OCI-LY1 (cell line): ENCODE measurements around the gene IGLL5.

Experiments used
- H2AFZ ChIP-seq: fragments of 200-600 bp; sonication (generic), shearing (Covaris generic); 2 replicates; pipeline ENCODE4 v1.6.0; 2014; ENCODE audit warnings: antibody characterized with exemption, mild to moderate bottlenecking, low read length
- H3F3A ChIP-seq: fragments of 200-600 bp; sonication (generic), shearing (Covaris generic); 2 replicates; pipeline ENCODE4 v1.6.0; 2014; ENCODE audit warnings: mild to moderate bottlenecking, antibody characterized with exemption, low read length, moderate library complexity; ENCODE audit not compliant: insufficient read depth
- H3K27ac ChIP-seq: fragments of 200-600 bp; sonication (generic); 2 replicates; pipeline ENCODE4 v1.5.1; 2014; ENCODE audit warnings: low read length, mixed run types, mild to moderate bottlenecking, low read depth; ENCODE audit not compliant: poor library complexity, severe bottlenecking
- H3K27me3 ChIP-seq: fragments of 200-600 bp; sonication (generic); 2 replicates; pipeline ENCODE4 v1.6.0; 2014; ENCODE audit warnings: antibody characterized with exemption, mild to moderate bottlenecking, low read length, moderate library complexity; ENCODE audit not compliant: insufficient read depth
- H3K36me3 ChIP-seq: fragments of 200-600 bp; sonication (generic); 2 replicates; pipeline ENCODE4 v1.6.1; 2014; ENCODE audit warnings: mild to moderate bottlenecking, antibody characterized with exemption, low read length, moderate library complexity, mixed read lengths; ENCODE audit not compliant: insufficient read depth
- H3K4me1 ChIP-seq: fragments of 200-600 bp; sonication (generic); 2 replicates; pipeline ENCODE4 v1.5.1; 2014; ENCODE audit warnings: mild to moderate bottlenecking, low read length, moderate library complexity; ENCODE audit not compliant: insufficient read depth, severe bottlenecking
- H3K4me2 ChIP-seq: fragments of 200-600 bp; sonication (generic), shearing (Covaris generic); 2 replicates; pipeline ENCODE4 v1.6.1; 2014; ENCODE audit warnings: low read length
- H3K4me3 ChIP-seq: fragments of 200-600 bp; sonication (generic); 2 replicates; pipeline ENCODE4 v1.5.1; 2014; ENCODE audit warnings: low read length, low read depth, mild to moderate bottlenecking, mixed read lengths; ENCODE audit not compliant: poor library complexity, severe bottlenecking
- H3K79me2 ChIP-seq: fragments of 200-600 bp; shearing (Covaris generic); 2 replicates; pipeline ENCODE4 v1.6.1; 2016; ENCODE audit warnings: mixed run types, low read length, mixed read lengths; ENCODE audit not compliant: insufficient read depth
- H3K9ac ChIP-seq: fragments of 200-600 bp; sonication (generic), shearing (Covaris generic); 2 replicates; pipeline ENCODE4 v1.6.1; 2014; ENCODE audit warnings: mild to moderate bottlenecking, low read length, mixed read lengths
- H3K9me2 ChIP-seq: fragments of 200-600 bp; sonication (generic), shearing (Covaris generic); 2 replicates; pipeline ENCODE4 v1.6.1; 2014; ENCODE audit warnings: low read depth, mild to moderate bottlenecking, low read length, mixed read lengths
- H3K9me3 ChIP-seq: fragments of 200-600 bp; shearing (Covaris generic); 2 replicates; pipeline ENCODE4 v1.6.1; 2014; ENCODE audit warnings: low read length, mixed read lengths
- H4K20me1 ChIP-seq: fragments of 200-600 bp; sonication (generic), shearing (Covaris generic); 2 replicates; pipeline ENCODE4 v1.6.0; 2016; ENCODE audit warnings: mild to moderate bottlenecking, low read length; ENCODE audit not compliant: insufficient read depth
- EZH2 ChIP-seq: fragments of 200-600 bp; sonication (generic), shearing (Covaris generic); IDR thresholded peaks from 2 replicates; pipeline ENCODE4 v1.8.0; 2017; ENCODE audit warnings: borderline replicate concordance, mixed run types, mild to moderate bottlenecking, antibody characterized with exemption, low read length, moderate library complexity, mixed read lengths
- TF ChIP-seq, protein P1 (sequence below): fragments of 200-600 bp; sonication (generic), shearing (Covaris generic); IDR thresholded peaks from 2 replicates; pipeline ENCODE4 v1.5.1; 2017; ENCODE audit warnings: mild to moderate bottlenecking, antibody characterized with exemption, low read length, moderate library complexity, mixed read lengths

IGLL5 gene

DNA sequence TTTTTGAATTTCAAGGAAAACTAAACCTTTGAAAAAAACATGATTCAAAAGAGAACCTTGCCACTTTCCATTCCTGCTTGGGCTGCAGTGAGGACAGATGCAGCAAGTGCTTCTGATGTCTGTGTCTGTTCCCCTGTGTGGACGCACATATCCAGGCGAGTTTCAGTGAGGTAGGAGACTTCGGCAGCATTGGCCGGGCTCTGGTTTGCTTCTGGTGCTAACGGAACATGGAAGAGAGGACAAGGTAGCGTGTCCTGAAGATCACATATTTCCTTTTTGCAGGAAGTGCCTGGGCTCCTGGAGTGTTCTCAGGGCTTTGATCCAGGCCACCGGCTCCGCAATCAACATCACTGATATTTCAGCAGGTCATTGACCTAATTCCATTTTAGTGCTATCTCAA lies 33.1 kb upstream of the IGLL5 start:
- H3K27me3 ChIP-seq, result no peaks in the 10 kb centered on the region
- H2AFZ ChIP-seq, result no peak overlapping the region
- peak overlapping the region; percentile 94 for H3K27ac ChIP-seq
- H4K20me1 ChIP-seq, result no peaks in the 10 kb centered on the region
- H3K4me3 ChIP-seq, result no peak overlapping the region
- H3K9me3 ChIP-seq, result no peaks in the 10 kb centered on the region
- no peak overlapping the region; the same call in 1 of the 2 replicates for H3K9ac ChIP-seq
- H3K79me2 ChIP-seq, result peaks cover 26% of the 10 kb centered on the region
- no peak overlapping the region for H3K4me2 ChIP-seq
- H3K36me3 ChIP-seq, result peaks cover 77% of the 10 kb centered on the region
- H3K9me2 ChIP-seq, result no peaks in the 10 kb centered on the region
- H3F3A ChIP-seq, result peaks cover 20% of the 10 kb centered on the region
- no peak for TF ChIP-seq EZH2
- TF ChIP-seq, protein P1, sequence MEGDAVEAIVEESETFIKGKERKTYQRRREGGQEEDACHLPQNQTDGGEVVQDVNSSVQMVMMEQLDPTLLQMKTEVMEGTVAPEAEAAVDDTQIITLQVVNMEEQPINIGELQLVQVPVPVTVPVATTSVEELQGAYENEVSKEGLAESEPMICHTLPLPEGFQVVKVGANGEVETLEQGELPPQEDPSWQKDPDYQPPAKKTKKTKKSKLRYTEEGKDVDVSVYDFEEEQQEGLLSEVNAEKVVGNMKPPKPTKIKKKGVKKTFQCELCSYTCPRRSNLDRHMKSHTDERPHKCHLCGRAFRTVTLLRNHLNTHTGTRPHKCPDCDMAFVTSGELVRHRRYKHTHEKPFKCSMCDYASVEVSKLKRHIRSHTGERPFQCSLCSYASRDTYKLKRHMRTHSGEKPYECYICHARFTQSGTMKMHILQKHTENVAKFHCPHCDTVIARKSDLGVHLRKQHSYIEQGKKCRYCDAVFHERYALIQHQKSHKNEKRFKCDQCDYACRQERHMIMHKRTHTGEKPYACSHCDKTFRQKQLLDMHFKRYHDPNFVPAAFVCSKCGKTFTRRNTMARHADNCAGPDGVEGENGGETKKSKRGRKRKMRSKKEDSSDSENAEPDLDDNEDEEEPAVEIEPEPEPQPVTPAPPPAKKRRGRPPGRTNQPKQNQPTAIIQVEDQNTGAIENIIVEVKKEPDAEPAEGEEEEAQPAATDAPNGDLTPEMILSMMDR, result no peak
- peaks cover 95% of the 10 kb centered on the region for H3K4me1 ChIP-seq

DNA sequence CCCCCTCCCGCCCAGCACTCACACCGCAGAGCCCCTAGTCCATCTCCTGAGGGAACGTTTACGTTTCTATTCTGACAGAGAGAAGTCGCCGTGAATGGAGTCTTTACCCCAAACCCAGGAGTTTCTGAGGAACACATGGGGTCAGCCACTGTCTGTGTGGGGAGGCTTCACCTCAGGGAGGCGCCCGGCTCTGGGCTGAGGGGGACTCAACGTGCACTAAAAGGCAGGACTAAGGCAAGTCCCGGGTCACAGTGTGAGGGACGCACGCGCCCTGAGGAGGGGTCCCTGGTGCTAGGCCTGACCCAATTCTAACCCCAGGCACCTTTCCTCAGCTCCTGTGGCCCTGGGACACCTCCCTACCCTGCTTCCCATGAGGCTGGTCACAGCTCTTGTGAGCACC lies 32.5 kb upstream of the IGLL5 start:
- H3K4me1 ChIP-seq, result peaks cover 90% of the 10 kb centered on the region

DNA sequence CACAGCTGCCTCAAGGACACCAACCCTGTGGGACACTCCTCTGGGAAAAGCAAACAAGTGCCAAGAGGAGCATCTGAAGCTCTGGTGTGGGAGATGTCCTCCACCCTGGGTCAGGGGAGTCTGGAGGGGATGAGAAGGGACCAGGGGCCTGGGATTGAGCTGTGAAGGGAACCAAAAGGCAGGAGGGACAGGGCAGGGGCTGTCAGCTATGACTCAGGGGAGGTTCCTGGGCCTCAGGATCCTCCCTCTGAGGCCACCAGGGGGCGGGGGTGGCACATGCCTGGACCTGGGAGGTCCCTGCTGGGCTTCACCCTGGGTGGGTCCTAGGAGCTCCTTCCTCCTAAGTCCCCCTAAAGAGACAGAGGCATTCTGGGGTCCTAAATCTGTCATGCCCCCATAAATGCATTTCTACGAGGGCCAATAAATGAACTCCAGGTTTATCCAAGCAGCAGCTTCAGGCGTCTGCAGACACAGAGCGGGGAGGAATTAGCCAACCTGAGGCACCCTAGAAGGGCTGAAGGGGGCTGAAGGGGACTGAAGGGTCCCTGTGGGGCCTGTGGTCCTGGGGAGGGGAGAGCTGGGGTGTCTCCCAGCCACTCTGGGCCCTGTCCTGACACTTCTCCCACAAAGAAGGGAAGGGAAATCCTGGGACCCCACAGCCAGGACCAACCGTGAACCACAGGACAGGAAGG lies 31.9 kb upstream of the IGLL5 start:
- peak overlapping the region; percentile 85; the same call in 1 of the 2 replicates for H3K4me2 ChIP-seq
- H3K27ac ChIP-seq, result peak overlapping the region; percentile 100
- H3K9me3 ChIP-seq, result no peaks in the 10 kb centered on the region

More for the DNA sequence above, 32.5 kb upstream of the IGLL5 start:
- Histone ChIP-seq H3K4me3 (no peak overlapping the region), H3K4me2 (peak overlapping the region; percentile 85; the same call in 1 of the 2 replicates), H3K27ac (peak overlapping the region; percentile 100), H3F3A (peaks cover 20% of the 10 kb centered on the region), H3K79me2 (peaks cover 32% of the 10 kb centered on the region), H3K27me3 (no peaks in the 10 kb centered on the region), H3K9ac (peak overlapping the region; percentile 42; the same call in 1 of the 2 replicates), H3K9me2 (no peaks in the 10 kb centered on the region), H2AFZ (no peak overlapping the region), H4K20me1 (no peaks in the 10 kb centered on the region), H3K9me3 (no peaks in the 10 kb centered on the region), H3K36me3 (peaks cover 83% of the 10 kb centered on the region)
- TF ChIP-seq, protein P1, result no peak
- no peak for TF ChIP-seq EZH2

More for the DNA sequence above, 31.9 kb upstream of the IGLL5 start:
- H3F3A ChIP-seq, result peaks cover 17% of the 10 kb centered on the region
- H3K4me1 ChIP-seq, result peaks cover 83% of the 10 kb centered on the region
- H3K9me2 ChIP-seq, result no peaks in the 10 kb centered on the region
- no peak for TF ChIP-seq EZH2
- TF ChIP-seq, protein P1, result peak; percentile 40; the same call in 1 of the 2 replicates
- H3K36me3 ChIP-seq, result peaks cover 90% of the 10 kb centered on the region
- no peak overlapping the region for H2AFZ ChIP-seq
- no peaks in the 10 kb centered on the region for H4K20me1 ChIP-seq
- H3K9ac ChIP-seq, result peak overlapping the region; percentile 49; the same call in 1 of the 2 replicates
- H3K27me3 ChIP-seq, result no peaks in the 10 kb centered on the region
- H3K4me3 ChIP-seq, result peak overlapping the region; percentile 95
- H3K79me2 ChIP-seq, result peaks cover 39% of the 10 kb centered on the region
